ENCODE data around the gene TRIM5.

DNA sequence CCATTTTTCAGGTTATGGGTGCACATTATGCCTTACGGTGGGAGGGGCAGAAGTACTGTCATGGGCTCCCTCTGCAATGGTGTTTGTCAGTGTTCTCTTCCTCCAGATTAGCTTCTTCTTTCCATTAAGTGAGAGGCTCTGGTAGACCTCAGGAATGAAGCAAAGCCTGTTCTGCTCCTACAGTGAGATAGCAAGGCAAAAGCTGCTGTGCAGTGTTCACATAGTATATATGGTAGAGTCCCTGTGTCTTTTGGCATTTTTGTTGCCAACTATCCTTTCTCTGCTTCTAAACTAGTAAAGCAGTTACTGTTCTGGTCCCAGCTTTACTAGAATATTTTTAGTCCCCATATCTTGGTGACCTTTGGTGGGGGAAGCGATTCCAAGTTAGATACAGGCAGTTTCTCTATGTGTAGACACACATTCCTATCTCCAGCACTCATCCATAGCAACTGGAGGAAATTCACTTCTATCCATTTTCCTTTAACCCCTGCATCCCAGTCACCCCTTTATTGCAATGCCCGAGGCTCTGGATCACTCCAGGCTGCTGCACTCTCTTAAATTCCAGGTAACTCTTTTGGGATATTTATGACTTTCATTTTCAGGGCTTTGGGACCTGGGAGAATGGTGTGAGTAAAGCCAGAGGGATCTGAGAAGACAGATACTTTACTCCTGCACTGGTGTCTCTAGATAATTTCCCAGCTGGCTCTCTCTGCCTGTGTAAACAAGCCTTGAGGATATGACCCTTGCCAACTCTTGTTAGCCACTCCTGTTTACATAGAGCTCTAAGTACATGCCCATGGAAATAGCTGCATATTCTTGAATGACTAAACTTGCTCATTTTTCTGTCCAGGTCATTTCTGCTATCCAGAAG lies 64.0 kb downstream of the TRIM5 start:
- TF ChIP-seq EZH2 (IDR thresholded peaks at IDR 0.05; ENCODE audit: low read depth, unreplicated experiment) = no peak
- TF ChIP-seq, protein P1, sequence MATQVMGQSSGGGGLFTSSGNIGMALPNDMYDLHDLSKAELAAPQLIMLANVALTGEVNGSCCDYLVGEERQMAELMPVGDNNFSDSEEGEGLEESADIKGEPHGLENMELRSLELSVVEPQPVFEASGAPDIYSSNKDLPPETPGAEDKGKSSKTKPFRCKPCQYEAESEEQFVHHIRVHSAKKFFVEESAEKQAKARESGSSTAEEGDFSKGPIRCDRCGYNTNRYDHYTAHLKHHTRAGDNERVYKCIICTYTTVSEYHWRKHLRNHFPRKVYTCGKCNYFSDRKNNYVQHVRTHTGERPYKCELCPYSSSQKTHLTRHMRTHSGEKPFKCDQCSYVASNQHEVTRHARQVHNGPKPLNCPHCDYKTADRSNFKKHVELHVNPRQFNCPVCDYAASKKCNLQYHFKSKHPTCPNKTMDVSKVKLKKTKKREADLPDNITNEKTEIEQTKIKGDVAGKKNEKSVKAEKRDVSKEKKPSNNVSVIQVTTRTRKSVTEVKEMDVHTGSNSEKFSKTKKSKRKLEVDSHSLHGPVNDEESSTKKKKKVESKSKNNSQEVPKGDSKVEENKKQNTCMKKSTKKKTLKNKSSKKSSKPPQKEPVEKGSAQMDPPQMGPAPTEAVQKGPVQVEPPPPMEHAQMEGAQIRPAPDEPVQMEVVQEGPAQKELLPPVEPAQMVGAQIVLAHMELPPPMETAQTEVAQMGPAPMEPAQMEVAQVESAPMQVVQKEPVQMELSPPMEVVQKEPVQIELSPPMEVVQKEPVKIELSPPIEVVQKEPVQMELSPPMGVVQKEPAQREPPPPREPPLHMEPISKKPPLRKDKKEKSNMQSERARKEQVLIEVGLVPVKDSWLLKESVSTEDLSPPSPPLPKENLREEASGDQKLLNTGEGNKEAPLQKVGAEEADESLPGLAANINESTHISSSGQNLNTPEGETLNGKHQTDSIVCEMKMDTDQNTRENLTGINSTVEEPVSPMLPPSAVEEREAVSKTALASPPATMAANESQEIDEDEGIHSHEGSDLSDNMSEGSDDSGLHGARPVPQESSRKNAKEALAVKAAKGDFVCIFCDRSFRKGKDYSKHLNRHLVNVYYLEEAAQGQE (IDR thresholded peaks at IDR 0.05; ENCODE audit: unreplicated experiment) = no peak
- TF ChIP-seq, protein P2, sequence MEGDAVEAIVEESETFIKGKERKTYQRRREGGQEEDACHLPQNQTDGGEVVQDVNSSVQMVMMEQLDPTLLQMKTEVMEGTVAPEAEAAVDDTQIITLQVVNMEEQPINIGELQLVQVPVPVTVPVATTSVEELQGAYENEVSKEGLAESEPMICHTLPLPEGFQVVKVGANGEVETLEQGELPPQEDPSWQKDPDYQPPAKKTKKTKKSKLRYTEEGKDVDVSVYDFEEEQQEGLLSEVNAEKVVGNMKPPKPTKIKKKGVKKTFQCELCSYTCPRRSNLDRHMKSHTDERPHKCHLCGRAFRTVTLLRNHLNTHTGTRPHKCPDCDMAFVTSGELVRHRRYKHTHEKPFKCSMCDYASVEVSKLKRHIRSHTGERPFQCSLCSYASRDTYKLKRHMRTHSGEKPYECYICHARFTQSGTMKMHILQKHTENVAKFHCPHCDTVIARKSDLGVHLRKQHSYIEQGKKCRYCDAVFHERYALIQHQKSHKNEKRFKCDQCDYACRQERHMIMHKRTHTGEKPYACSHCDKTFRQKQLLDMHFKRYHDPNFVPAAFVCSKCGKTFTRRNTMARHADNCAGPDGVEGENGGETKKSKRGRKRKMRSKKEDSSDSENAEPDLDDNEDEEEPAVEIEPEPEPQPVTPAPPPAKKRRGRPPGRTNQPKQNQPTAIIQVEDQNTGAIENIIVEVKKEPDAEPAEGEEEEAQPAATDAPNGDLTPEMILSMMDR (conservative IDR thresholded peaks at IDR 0.05; ENCODE audit: low read depth in 2 of 2) = no peak
- TF ChIP-seq EZH2phosphoT487 (IDR thresholded peaks at IDR 0.05; ENCODE audit: unreplicated experiment) = no peak
- TF ChIP-seq POLR2AphosphoS5 (IDR thresholded peaks at IDR 0.05; ENCODE audit: low read depth) = no peak
- TF ChIP-seq CREB1 (CRISPR knock-in tag; IDR thresholded peaks at IDR 0.05; ENCODE audit: low read depth) = no peak
- no peak for TF ChIP-seq ZNF331 (CRISPR knock-in tag; IDR thresholded peaks at IDR 0.05; ENCODE audit: low read depth)
